ENCODE results near the gene NIT1. TPM values are rescaled to one million over a fixed set of nuclear protein-coding genes. Genes with fewer than 3 reads are reported as not detected.
A peak's percentile ranks its signal among the peaks of the same experiment; 100 is the strongest.

Gene NIT1
- total and polyA plus RNA-seq, 9 of the 15 experiments (the other 6 are each of a cell fraction or from before 2014, with no cell fraction given): 18.4 to 76.0 (median 33.7) TPM

DNA sequence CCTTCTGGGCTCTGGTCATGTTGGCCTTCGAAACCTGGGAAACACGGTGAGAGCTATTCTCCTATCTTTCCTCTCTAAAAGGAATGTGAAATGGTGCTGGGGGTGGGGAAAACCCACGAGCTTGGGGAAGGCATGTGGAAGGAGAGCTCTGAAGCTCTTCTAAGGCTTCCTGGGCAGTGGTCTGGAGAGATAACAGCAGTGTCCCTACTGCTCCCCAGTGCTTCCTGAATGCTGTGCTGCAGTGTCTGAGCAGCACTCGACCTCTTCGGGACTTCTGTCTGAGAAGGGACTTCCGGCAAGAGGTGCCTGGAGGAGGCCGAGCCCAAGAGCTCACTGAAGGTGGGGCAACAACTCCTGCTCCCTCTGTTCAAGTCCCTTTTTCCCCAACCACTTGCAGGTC, 44.1 kb downstream of the NIT1 start (continued):
- no peak for TF ChIP-seq HMGN3 (IDR thresholded peaks at IDR 0.05; ENCODE audit: borderline replicate concordance, extremely low read depth, insufficient read length, low read depth, low read length)
- TF ChIP-seq, protein P1, sequence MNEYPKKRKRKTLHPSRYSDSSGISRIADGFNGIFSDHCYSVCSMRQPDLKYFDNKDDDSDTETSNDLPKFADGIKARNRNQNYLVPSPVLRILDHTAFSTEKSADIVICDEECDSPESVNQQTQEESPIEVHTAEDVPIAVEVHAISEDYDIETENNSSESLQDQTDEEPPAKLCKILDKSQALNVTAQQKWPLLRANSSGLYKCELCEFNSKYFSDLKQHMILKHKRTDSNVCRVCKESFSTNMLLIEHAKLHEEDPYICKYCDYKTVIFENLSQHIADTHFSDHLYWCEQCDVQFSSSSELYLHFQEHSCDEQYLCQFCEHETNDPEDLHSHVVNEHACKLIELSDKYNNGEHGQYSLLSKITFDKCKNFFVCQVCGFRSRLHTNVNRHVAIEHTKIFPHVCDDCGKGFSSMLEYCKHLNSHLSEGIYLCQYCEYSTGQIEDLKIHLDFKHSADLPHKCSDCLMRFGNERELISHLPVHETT (CRISPR knock-in tag; conservative IDR thresholded peaks at IDR 0.05 in 1 of 2, IDR thresholded peaks at IDR 0.05 in 1 of 2): no peak
- peak; percentile 67 for TF ChIP-seq ARID1B (IDR thresholded peaks at IDR 0.05)
- TF ChIP-seq ZNF444 (CRISPR knock-in tag; IDR thresholded peaks at IDR 0.05): no peak
- no peak for TF ChIP-seq NCOA4 (IDR thresholded peaks at IDR 0.05; ENCODE audit: partially characterized antibody)
- TF ChIP-seq, protein P2, sequence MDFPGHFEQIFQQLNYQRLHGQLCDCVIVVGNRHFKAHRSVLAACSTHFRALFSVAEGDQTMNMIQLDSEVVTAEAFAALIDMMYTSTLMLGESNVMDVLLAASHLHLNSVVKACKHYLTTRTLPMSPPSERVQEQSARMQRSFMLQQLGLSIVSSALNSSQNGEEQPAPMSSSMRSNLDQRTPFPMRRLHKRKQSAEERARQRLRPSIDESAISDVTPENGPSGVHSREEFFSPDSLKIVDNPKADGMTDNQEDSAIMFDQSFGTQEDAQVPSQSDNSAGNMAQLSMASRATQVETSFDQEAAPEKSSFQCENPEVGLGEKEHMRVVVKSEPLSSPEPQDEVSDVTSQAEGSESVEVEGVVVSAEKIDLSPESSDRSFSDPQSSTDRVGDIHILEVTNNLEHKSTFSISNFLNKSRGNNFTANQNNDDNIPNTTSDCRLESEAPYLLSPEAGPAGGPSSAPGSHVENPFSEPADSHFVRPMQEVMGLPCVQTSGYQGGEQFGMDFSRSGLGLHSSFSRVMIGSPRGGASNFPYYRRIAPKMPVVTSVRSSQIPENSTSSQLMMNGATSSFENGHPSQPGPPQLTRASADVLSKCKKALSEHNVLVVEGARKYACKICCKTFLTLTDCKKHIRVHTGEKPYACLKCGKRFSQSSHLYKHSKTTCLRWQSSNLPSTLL (IDR thresholded peaks at IDR 0.05): no peak
- TF ChIP-seq CREBBP (IDR thresholded peaks at IDR 0.05; ENCODE audit: low read depth, low read length): no peak
- TF ChIP-seq XRCC5 (IDR thresholded peaks at IDR 0.05; ENCODE audit: low read depth, low read length): no peak
- TF ChIP-seq BCOR (IDR thresholded peaks at IDR 0.05): no peak; the same call in 1 of the 2 replicates
- no peak for TF ChIP-seq RAD21 (CRISPR knock-in tag; conservative IDR thresholded peaks at IDR 0.05 in 1 of 2, IDR thresholded peaks at IDR 0.05 in 1 of 2)
- TF ChIP-seq PCBP2 (IDR thresholded peaks at IDR 0.05; ENCODE audit: low read depth, low read length, poor library complexity, severe bottlenecking): no peak
- TF ChIP-seq TGIF2 (CRISPR knock-in tag; IDR thresholded peaks at IDR 0.05): no peak
- TF ChIP-seq, protein P3, sequence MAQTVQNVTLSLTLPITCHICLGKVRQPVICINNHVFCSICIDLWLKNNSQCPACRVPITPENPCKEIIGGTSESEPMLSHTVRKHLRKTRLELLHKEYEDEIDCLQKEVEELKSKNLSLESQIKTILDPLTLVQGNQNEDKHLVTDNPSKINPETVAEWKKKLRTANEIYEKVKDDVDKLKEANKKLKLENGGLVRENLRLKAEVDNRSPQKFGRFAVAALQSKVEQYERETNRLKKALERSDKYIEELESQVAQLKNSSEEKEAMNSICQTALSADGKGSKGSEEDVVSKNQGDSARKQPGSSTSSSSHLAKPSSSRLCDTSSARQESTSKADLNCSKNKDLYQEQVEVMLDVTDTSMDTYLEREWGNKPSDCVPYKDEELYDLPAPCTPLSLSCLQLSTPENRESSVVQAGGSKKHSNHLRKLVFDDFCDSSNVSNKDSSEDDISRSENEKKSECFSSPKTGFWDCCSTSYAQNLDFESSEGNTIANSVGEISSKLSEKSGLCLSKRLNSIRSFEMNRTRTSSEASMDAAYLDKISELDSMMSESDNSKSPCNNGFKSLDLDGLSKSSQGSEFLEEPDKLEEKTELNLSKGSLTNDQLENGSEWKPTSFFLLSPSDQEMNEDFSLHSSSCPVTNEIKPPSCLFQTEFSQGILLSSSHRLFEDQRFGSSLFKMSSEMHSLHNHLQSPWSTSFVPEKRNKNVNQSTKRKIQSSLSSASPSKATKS (CRISPR knock-in tag; IDR thresholded peaks at IDR 0.05): no peak
- TF ChIP-seq PHB2 (IDR thresholded peaks at IDR 0.05; ENCODE audit: low read depth): no peak
- no peak for TF ChIP-seq ZNF785 (CRISPR knock-in tag; IDR thresholded peaks at IDR 0.05)
- TF ChIP-seq CBFA2T3 (IDR thresholded peaks at IDR 0.05): peak; percentile 73
- TF ChIP-seq, protein P4, sequence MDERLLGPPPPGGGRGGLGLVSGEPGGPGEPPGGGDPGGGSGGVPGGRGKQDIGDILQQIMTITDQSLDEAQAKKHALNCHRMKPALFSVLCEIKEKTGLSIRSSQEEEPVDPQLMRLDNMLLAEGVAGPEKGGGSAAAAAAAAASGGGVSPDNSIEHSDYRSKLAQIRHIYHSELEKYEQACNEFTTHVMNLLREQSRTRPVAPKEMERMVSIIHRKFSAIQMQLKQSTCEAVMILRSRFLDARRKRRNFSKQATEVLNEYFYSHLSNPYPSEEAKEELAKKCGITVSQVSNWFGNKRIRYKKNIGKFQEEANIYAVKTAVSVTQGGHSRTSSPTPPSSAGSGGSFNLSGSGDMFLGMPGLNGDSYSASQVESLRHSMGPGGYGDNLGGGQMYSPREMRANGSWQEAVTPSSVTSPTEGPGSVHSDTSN (CRISPR knock-in tag; IDR thresholded peaks at IDR 0.05; ENCODE audit: low read depth): no peak
- TF ChIP-seq, protein P4 (tag; conservative IDR thresholded peaks at IDR 0.05; ENCODE audit: low read depth): no peak
- TF ChIP-seq ZNF134 (CRISPR knock-in tag; conservative IDR thresholded peaks at IDR 0.05): no peak

Data from K562 (cell line).